GM18858 (cell line): ENCODE results near the gene SLC6A8.

Source experiments
- ATAC-seq: cut with Tn5 transposase; IDR thresholded peaks from one replicate; pipeline ENCODE4 v1.9.1; 2021; ENCODE audit not compliant: unreplicated experiment

SLC6A8 gene

DNA sequence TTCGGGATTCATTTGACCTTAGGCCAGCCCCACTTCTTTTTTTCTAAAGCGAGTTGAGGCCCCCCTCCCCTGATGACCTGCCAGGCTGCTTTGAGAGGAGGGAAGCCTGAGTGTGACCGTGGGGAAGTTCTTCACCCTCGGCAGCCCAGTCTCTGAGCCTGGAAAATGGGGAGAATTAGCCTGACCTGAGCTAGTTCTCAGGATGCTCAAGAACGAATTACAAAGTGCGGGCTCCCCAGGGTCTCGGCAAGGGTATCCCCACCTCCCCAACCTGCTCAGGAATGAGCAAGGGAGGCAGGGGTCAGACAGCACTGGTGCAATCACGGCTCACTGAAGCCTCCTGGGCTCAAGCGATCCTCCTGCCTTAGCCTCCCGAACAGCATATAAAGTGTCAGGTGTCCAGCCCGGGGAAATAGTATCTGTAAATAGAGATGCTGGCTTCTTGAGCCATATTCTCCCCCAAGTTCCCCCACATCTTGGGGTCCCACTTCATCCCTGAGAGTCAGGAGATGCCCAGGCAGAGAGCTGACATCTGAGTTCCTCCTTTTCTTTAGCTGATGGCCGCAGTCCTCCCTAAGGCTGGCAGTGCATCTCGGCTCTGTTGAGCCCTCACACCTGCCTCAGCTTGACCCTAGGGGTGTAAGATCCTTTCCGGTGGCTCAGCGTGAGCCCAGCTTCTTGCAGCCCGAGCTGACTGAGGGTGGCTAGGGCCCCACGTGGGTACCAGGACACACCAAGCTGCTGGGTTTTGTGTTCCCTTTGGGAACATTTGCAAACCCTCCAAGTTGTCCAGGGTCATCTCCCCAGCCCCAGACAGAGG is 39.2 kb upstream of the SLC6A8 start:
- no peak for ATAC-seq

GRCh38 chrX:153649178-153649914 is 38.4 kb upstream of the SLC6A8 start:
- ATAC-seq = no peak

DNA sequence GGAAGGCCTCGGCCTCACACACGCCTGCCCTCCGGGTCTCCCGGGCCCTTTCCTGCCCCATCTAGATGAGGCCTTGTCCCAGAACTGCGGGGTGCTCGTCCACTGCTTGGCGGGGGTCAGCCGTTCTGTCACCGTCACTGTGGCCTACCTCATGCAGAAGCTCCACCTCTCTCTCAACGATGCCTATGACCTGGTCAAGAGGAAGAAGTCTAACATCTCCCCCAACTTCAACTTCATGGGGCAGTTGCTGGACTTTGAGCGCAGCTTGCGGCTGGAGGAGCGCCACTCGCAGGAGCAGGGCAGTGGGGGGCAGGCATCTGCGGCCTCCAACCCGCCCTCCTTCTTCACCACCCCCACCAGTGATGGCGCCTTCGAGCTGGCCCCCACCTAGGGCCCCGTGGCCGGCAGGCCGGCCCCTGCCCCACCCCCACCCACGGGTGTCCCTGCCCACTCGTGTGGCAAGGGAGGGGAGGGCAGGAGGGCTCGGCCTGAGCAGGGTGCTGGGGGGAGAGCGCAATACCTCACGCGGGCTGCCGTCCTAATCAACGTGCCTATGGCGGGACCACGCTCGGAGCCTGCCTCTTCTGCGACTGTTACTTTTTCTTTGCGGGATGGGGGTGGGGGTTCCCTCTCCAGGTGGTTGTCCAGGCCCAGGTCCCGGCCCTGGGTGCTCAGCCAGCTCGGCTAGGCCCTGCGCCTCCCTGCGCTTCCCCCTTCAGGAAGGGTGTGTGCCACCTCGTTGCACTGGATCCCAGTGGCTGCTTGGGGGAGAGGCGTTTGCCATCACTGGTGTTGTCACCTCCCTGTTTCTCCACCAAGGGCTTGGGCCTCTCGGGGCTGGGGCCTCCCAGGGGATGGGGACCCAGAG is 37.6 kb upstream of the SLC6A8 start:
- no peak for ATAC-seq

DNA sequence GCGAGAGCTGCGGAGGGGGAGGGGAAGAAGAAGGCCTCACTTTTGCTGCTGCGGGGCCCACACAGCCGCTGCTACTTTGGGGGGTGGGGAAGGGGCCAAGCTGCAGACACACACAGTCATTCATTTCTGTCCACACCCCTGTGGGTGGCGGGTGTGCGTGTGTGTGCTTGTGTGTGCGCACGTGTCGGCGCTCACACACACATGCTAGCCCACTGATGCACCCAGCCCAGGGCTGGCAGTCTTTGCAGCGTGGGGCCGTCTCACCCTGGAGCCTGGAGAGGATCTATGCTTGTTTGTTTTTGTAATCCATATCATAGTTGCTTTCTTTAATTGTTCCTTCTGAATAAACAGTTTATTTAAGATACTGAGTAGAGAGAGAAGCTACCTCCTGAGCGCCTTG is 36.8 kb upstream of the SLC6A8 start:
- ATAC-seq = no peak

DNA sequence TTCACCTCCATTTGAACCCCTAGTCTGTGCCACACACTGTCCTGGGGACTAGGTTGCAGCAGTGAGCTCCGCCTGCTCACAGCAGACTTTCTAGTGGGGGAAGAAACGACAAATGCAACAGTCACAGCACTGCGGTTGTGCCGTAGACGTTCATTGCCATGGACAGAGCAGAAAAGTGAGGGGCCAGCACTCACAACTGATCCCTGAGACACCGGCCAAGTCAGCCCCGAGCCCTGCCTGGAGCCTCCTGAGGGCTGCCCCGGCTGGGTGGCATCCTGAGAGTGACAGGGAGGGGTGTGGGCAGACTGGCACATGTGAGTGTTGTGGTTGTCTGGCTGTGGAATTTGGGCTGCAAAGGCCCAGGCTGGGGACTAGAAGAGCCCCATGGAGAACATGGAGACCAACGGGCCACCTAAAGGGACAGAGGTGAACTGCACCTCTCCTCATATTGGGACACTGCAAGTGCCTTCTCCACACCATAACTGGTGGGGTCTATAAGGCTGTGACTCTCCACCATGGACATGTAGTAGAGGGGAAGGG is 36.1 kb upstream of the SLC6A8 start:
- ATAC-seq = no peak

- no peak for ATAC-seq
Measured at GRCh38 chrX:153653556-153653955, 34.2 kb upstream of the SLC6A8 start.

DNA sequence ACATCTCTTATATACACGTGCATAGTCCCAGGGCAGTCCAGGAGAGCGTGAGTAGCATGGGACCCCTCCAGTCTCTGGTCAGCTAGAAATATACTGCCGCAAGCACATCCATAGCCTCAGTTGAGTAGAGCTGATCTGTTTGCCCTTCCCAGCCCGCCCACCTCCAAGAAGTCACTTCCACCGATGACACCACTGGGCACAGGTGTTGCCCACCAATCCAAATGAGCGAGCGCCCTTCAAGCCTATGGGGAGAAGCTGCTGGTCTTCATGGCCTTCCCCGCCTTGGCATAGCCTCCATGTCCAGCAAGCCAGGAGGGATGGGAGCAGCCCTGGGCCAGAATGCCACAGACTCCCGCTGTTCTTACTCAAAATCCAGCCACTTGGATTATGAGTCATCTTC is 30.6 kb upstream of the SLC6A8 start:
- ATAC-seq = no peak

DNA sequence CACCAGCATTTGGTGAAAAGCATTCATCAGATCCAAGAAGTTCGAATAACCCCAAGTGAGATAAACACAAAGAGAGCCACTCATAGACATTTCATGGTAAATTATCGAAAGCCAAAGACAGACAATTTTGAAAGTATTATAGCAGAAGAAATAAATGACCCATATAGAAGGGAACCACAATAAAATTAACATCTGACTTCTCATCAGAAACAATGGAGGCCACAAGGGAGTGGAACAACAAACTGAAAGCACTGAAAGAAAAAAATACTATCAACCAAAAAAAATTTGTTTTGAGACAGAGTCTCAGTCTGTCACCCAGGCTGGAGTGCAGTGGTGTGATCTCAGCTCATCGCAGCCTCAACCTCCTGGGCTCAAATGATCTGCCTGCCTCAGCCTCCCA is 28.5 kb upstream of the SLC6A8 start:
- ATAC-seq = no peak

GRCh38 chrX:153662266-153662665 is 25.5 kb upstream of the SLC6A8 start:
- ATAC-seq = no peak

- ATAC-seq = no peak
Measured at GRCh38 chrX:153665726-153666306, 21.9 kb upstream of the SLC6A8 start.

DNA sequence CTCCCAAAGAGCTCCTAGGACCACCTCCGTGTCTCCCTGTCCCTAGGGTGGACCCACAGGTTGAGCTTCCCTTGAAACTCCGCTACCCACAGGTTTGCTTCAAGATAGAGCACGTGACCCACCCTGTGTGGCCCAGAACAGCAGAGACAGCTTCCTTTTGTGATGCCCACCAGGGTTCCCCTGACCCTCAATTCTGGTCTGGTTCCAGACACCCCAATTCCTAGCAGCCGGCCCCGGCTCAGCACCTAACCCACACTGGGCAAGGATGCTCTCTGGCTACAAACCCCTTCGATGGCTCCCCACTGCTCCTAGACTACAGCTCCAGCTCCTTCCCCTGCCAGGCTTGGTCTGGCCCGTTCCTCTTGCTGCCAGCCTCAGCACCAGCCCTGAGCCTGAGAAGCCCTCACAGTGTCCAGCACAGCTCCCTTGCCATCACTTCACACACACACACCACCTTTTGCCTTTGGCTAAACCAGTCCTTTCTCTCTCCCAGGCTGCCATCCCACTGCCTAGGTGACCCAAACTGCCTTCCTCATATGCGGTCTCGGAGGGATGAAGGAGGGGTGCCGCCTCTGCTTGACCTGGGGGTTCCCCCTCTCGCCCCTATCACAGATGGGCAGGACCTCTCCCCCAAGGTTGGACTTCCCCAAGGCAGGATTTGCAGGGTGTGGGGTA is 20.3 kb upstream of the SLC6A8 start:
- no peak for ATAC-seq

GRCh38 chrX:153667956-153668396 is 19.8 kb upstream of the SLC6A8 start:
- ATAC-seq = no peak

DNA sequence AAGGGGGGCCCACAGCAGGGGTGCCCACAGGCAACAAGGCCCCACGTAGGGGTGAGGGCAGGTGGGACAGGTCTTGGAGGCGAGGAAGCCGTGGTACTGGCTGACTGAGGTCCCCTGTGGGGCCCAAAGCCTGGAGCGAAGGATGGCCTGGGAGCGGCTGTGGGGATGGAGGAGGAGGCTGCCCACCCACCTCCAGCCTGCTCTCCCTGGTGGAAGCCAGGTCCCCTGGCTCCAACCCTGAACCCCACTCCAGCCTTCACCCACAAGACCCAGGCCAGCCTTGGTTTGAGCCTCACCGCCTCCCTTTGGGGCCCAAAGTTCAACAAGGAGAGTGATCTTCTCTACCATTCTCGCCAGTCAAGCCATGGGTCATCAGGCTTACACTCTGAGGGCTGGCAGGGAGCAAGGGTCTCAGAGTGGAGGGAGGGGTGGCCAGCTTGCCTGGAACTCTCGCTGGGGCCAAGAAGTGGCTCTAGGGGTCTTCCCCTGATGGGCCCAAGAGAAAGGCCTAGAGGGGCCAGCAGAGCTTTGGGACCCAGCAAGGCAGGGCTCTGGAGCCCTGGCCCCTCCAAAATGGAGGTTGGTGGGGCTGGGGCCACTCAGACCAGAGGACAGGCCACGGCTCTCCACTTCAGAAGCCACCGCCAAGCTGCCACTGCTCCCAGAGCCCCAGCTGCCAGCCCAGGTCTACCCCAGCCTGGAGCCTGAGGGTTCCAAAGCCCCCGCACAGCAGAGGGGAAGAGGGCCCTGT is 19.1 kb upstream of the SLC6A8 start:
- ATAC-seq = no peak

- ATAC-seq = no peak
Measured at GRCh38 chrX:153669174-153669890, 18.4 kb upstream of the SLC6A8 start.

- no peak for ATAC-seq
Measured at GRCh38 chrX:153669901-153670731, 17.6 kb upstream of the SLC6A8 start.

- no peak for ATAC-seq
Measured at GRCh38 chrX:153670748-153671588, 16.8 kb upstream of the SLC6A8 start.
